DMS 273 treated with DMSO at 0.1 percent for 48 hours (cell line): ENCODE data around the gene CRYL1.

Experiments used
- DNase-seq: peaks from one replicate; lab custom pipeline; 2025; lab: John Stamatoyannopoulos, UW

CRYL1 gene

DNA sequence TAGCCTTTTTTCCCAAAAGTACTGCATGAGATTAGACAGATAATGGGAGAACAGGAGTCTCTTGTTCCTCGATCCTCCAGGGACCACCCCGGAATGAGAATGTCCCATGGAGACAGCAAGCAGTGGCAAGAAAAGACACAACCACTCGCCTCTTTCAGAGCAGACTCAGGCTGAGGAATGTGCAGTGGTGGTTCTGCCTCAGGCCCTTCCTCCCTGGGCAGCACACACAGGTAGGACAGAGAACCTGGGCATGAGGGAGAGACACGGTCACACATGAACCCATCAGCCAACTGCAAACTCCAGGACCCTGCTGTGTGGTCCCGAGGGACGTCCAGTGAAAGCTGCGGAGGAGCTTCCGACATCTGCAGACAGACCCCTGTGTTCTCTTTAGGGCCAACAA is 31.0 kb downstream of the CRYL1 start:
- DNase-seq, result no peak

GRCh38 chr13:20492641-20493040 is 33.0 kb downstream of the CRYL1 start:
- DNase-seq, result no peak

DNA sequence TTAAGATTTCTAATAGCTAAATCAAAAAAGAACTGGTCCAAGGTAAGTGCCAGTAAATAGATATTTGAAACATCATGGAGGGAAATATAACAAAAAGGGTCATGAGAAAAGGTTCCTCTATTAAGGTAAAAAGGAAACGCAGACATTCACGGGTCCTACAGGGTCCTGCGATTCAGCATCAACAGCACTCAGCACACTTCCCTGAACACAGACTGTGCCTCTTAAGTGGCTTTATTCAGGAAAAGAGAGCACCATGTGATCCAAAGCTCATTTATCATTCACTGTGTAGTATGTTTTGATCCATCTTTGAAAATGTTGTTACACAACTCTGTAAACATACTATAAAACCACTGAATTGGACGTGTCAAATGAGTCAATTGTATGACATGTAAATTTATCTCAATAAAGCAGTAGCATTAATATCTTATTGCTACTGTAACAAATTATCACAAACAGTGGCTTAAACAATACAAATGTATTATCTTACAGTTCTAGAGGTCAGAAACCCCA is 33.7 kb downstream of the CRYL1 start:
- DNase-seq, result no peak

GRCh38 chr13:20489185-20489820 is 36.4 kb downstream of the CRYL1 start:
- DNase-seq, result no peak

DNA sequence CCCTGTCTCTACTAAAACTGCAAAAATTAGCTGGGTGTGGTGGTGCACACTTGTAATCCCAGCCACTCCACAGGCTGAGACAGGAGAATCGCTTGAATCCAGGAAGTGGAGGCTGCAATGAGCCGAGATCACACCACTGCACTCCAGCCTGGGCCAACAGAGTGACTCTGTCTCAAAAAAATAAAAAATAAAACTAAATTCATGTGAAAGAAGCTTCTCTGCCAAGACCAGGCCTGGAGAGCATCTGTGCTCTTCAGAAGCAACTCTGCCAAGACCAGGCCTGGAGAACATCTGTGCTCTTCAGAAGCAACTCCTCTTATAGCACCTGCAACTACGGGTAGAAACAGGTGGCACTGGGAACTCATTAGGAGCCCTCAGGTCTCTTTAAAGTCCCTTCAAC is 37.7 kb downstream of the CRYL1 start:
- no peak for DNase-seq

DNA sequence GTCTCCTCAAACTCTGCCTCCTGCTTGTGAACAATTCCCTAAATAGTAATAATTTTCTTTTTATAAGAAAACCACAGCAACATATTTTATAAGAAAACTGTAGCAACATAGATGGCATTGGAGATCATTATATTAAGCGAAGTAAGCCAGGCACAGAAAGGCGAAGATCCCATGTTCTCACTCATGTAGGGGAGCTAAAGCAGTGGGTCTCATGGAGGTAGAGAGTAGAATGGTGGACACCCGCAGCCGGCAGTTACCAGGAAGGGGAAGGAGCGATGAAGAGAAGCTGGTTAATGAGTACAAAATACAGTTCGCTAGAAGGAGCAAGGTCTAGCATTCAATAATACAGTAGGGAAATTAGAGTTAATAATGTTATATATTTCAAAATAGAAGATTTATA is 42.9 kb downstream of the CRYL1 start:
- DNase-seq, result no peak

GRCh38 chr13:20482275-20482761 is 43.3 kb downstream of the CRYL1 start:
- DNase-seq, result no peak

DNA sequence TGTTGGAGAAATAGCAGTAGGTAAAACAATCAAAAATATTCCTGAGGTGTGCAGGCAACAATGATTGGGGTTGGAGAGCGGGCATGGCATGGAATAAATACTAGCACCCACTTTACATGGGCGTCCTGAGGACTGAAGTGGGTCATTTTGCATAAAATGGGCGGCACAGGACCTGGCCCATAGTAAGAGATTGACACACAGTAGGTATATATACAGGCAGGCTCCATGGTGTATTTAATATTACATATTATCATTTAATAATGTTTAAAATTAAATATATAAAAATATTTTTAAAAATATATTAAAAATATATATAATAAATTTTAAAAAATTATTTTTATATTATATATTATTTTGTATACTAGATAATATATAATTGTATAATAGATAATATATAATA is 48.3 kb downstream of the CRYL1 start:
- no peak for DNase-seq

- no peak for DNase-seq
Observed at GRCh38 chr13:20475927-20476691, 49.5 kb downstream of the CRYL1 start.

GRCh38 chr13:20474515-20474914 is 51.1 kb downstream of the CRYL1 start:
- no peak for DNase-seq

GRCh38 chr13:20473888-20474287 is 51.8 kb downstream of the CRYL1 start:
- DNase-seq, result no peak

DNA sequence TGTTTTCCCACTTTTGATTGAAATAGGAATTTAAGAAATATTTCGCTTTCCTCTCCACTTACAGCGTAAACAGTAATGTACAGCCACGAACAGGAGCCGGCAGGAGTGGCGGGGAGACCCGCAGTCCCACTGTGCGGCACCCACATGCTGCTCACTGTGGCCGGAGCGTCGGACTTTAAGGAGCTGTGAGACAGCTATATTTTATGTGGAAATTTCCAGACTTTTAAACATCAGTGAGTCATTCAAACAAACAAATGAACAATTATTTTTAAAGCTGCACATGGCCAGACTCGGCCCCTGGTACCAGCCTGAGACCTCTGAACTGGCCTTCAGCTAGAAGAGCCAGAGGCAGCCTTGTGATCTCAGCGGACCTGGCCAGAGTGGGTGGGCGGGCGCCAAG is 52.5 kb downstream of the CRYL1 start:
- no peak for DNase-seq

GRCh38 chr13:20472531-20472930 is 53.1 kb downstream of the CRYL1 start:
- DNase-seq, result no peak

DNA sequence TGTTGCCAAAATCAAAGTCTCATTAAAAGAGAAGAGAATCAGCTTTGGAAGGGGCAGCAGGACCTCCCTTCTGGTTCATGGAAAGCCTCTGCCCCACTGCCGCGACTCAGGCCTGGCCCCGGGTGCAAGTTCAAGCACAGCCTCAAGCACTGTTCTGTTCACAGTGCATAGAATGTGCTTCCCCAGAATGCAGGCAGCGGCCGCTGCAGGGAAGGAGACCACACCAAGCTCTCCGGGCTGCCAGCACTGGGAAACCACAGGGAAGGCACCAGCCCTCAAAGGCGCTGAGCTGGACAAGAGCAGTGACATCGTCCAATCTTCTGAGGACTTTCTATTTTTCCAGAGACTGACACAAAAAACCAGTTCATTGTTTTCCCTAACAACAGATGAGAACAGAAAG is 55.5 kb downstream of the CRYL1 start:
- no peak for DNase-seq

DNA sequence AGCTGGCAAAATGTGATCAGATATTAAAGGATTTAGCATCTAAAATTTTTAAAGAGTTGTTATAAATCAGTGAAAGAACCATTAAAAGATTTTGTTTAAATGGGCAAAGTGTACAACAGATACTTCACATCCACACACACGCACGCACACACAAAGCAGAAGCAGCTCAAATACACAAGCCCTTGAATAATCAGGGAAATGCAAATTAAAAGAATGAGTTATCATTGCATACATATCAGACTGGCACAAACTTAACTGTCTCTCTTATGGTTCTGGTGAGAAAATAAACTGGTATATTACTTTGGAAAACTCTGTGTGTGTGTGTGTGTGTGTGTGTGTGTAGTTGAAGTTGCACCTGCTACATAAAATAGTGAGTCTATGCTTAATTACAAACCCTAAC is 59.3 kb downstream of the CRYL1 start:
- DNase-seq, result no peak

DNA sequence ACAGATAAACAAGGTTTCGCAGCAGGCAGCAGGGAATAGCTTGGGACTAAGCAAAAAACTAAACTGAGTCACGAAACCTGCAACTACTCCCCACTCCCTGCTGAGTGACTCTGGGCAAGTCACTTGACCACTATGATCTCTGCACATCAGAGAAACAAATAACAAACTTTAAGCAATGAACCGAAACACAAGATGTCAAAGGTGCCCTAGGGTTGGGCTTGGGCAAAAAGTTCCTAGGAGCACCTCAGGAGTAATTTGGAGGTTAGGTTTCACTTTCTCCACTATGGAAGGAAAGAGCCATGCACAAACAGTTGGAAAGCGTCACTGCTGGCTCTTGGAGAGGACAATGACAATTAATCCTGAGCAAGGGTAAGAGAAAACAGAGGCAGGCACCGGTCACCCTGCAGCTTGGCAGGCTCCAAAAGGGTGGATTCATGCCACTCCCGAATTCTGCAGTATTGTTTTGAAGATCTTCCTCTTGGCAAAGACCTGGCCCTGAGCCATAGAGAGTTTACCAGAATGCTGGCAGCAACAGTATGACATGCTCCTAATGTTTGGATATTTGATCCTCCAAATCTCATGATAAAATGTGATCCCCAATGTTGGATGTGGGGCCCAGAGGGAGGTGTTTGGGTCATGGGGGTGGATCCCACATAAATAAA is 60.3 kb downstream of the CRYL1 start:
- no peak for DNase-seq

DNA sequence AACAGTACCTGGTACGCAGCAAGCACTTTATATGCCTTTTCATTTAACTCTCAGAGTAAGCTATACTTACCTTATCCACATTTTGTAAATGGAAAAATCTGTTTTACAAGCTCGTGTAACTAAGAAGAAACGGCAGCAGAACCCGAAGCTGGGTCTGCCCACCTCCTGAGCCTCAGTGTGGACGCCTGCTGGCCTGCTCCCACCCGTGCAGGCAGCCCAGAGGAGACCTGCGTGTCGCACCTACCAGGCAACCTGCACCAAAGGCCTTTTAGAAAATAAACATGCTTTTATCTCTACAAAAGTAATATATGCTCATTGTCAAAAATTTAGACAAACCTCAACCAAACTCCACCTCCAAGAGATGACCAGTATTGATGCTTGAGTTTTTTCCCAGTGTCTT is 62.7 kb downstream of the CRYL1 start:
- no peak for DNase-seq

- no peak for DNase-seq
Observed at GRCh38 chr13:20462533-20462915, 63.1 kb downstream of the CRYL1 start.

GRCh38 chr13:20461860-20462532 is 63.7 kb downstream of the CRYL1 start:
- DNase-seq, result no peak

DNA sequence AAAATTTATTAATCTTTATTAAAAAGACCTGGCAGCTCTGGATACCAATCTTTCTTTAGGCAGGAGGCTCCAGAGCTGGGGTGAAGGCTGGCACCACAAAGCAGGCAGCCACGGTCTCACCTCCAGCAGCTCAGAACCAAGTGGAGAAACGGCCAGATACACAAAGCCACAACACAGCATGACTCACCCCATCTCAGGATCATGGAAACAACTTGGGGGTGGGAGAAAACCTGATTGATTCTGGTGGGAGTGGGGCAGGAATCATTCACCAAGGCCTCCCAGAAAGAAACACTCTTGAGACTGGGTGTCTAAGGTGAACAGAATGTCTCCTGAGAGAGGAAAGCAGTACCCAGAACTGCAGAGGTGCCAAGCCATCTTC is 64.2 kb downstream of the CRYL1 start:
- no peak for DNase-seq

- no peak for DNase-seq
Observed at GRCh38 chr13:20460761-20461160, 64.9 kb downstream of the CRYL1 start.

DNA sequence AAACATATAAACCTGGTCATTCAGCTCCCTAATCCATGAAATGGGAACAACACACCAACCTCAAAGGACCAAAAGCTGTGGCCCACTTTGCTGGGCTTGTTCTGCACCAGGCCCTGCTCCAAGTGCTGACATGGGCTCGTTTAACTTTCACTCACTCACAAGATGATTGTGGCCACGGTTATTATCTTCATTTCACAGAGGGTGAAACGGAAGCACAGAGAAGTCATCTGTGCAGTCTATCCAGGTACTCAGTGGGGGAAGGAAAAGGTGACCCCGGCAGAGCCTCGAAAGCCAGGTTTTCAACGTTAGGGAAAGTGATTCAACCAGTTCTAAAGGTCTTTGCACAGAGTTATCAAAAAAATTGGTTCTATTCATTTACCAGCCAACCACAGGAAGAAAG is 68.0 kb downstream of the CRYL1 start:
- no peak for DNase-seq

- no peak for DNase-seq
Observed at GRCh38 chr13:20456737-20457136, 68.9 kb downstream of the CRYL1 start.
